ENCODE measurements around the gene RABL3. TPM values are rescaled to one million over a fixed set of nuclear protein-coding genes. Genes with fewer than 3 reads are reported as not detected.
"Not testable (repeated sequence)": the region's sequence is repeated elsewhere in the genome, so short reads cannot be mapped to it uniquely, and the experiment has no call there.

The RABL3 gene
- total RNA-seq, 1 donor from 2014 or later = 17.2 TPM

GRCh38 chr3:120640231-120640630, 102.1 kb downstream of the RABL3 start:
- no peak overlapping the region for H3K4me3 ChIP-seq
- no peaks in the 10 kb centered on the region for H3K9me3 ChIP-seq
- intact Hi-C loops (cut with DNase I) = no loop called here
- DNase-seq (no peak), ATAC-seq (no peak)
- H3K4me1 ChIP-seq = no peaks in the 10 kb centered on the region
- H3K36me3 ChIP-seq = no peaks in the 10 kb centered on the region
- H3K27ac ChIP-seq = no peak overlapping the region
- no peak for TF ChIP-seq CTCF (IDR thresholded peaks at IDR 0.05)
- no peaks in the 10 kb centered on the region for H3K27me3 ChIP-seq

GRCh38 chr3:120638820-120639219, 103.5 kb downstream of the RABL3 start:
- intact Hi-C loops (cut with DNase I); ATAC-seq; H3K9me3 ChIP-seq; H3K4me3 ChIP-seq; H3K27me3 ChIP-seq; H3K4me1 ChIP-seq; H3K36me3 ChIP-seq; H3K27ac ChIP-seq; DNase-seq: not testable (repeated sequence)

- no peak for TF ChIP-seq CTCF (IDR thresholded peaks at IDR 0.05)
- Histone ChIP-seq H3K27me3 (no peaks in the 10 kb centered on the region), H3K27ac (no peak overlapping the region), H3K4me1 (no peaks in the 10 kb centered on the region), H3K4me3 (no peak overlapping the region), H3K9me3 (no peaks in the 10 kb centered on the region), H3K36me3 (no peaks in the 10 kb centered on the region)
- intact Hi-C loops (cut with DNase I) = no loop called here
- DNase-seq (no peak), ATAC-seq (peak; percentile 52)
Measured at GRCh38 chr3:120637851-120638559, 104.3 kb downstream of the RABL3 start.

GRCh38 chr3:120636795-120637401, 105.4 kb downstream of the RABL3 start:
- ATAC-seq = peak; percentile 60
- no peaks in the 10 kb centered on the region for H3K36me3 ChIP-seq
- no peaks in the 10 kb centered on the region for H3K9me3 ChIP-seq
- no peaks in the 10 kb centered on the region for H3K4me1 ChIP-seq
- intact Hi-C loops (cut with DNase I) = no loop called here
- DNase-seq = no peak
- H3K4me3 ChIP-seq = no peak overlapping the region
- H3K27me3 ChIP-seq = no peaks in the 10 kb centered on the region
- no peak overlapping the region for H3K27ac ChIP-seq
- no peak for TF ChIP-seq CTCF (IDR thresholded peaks at IDR 0.05)

Other genes starting within 250 kb of the RABL3 start
- 90.8 TPM for gene NDUFB4, start 146.2 kb downstream of the RABL3 start, total RNA-seq
- gene HGD, start 60.3 kb downstream of the RABL3 start, total RNA-seq = 3.2 TPM
- 16.8 TPM for gene GTF2E1, start 228 bp upstream of the RABL3 start, total RNA-seq
- not detected for gene STXBP5L, start 165.7 kb upstream of the RABL3 start, total RNA-seq